K562 (cell line): Measurements from ENCODE around the gene TCAP. TPM values are rescaled to one million over a fixed set of nuclear protein-coding genes. Genes with fewer than 3 reads are reported as not detected.

Experiments
- BCOR ChIP-seq: fragments of 450-650 bp; IDR thresholded peaks from 2 replicates; pipeline ENCODE4 v1.6.1; 2016
- CBFB ChIP-seq: sonication (generic); formaldehyde crosslinking; IDR thresholded peaks from 2 replicates; pipeline ENCODE4 v1.4.0; 2020; ENCODE audit warnings: mild to moderate bottlenecking, missing genetic modification reagents
- CBX1 ChIP-seq: sonication (generic); IDR thresholded peaks from 2 replicates; pipeline ENCODE4 v1.6.1; 2016; ENCODE audit warnings: antibody characterized with exemption, low read depth, mild to moderate bottlenecking
- DMBX1 ChIP-seq: fragments of 250-450 bp; sonication (Bioruptor Pico); IDR thresholded peaks from 2 replicates; pipeline ENCODE4 v1.8.0; 2022; ENCODE audit warnings: inconsistent platforms, mild to moderate bottlenecking, moderate library complexity, borderline replicate concordance
- E2F1 ChIP-seq: sonication (generic); formaldehyde crosslinking; IDR thresholded peaks from 2 replicates; pipeline ENCODE4 v1.8.1; 2023; ENCODE audit warnings: mild to moderate bottlenecking, missing genetic modification reagents, moderate library complexity
- EGR1 ChIP-seq: fragments of 450-650 bp; conservative IDR thresholded peaks from 2 replicates; pipeline ENCODE4 v1.6.1; 2017; ENCODE audit warnings: mild to moderate bottlenecking
- ELF4 ChIP-seq: fragments of 450-650 bp; formaldehyde crosslinking; IDR thresholded peaks from 2 replicates; pipeline ENCODE4 v1.4.0; 2022; ENCODE audit warnings: missing genetic modification characterization
- HMBOX1 ChIP-seq: sonication (generic); IDR thresholded peaks from 2 replicates; pipeline ENCODE4 v1.6.1; 2016
- KAT8 ChIP-seq: fragments of 450-650 bp; IDR thresholded peaks from 2 replicates; pipeline ENCODE4 v1.6.1; 2016; ENCODE audit warnings: low read depth, mild to moderate bottlenecking
- KLF6 ChIP-seq: fragments of 250-450 bp; sonication (Bioruptor Pico); IDR thresholded peaks from 2 replicates; pipeline ENCODE4 v1.4.0; 2020; ENCODE audit warnings: mild to moderate bottlenecking, moderate library complexity, borderline replicate concordance
- MYNN ChIP-seq, 2 experiments: sonication (generic); formaldehyde crosslinking in 1 of 2; IDR thresholded peaks; 2 replicates each; pipeline versions ENCODE4 v1.5.0 to v1.6.1; 2016 to 2020; ENCODE audit warnings: antibody characterized with exemption in 1 of 2, missing genetic modification reagents in 1 of 2
- RAD51 ChIP-seq: fragments of 450-650 bp; IDR thresholded peaks from 2 replicates; pipeline ENCODE4 v1.7.1; 2016; ENCODE audit warnings: low read depth, mild to moderate bottlenecking, borderline replicate concordance
- RERE ChIP-seq: sonication (generic); formaldehyde crosslinking; IDR thresholded peaks from 2 replicates; pipeline ENCODE4 v1.8.0; 2023; ENCODE audit warnings: missing genetic modification reagents, mild to moderate bottlenecking, borderline replicate concordance
- SMC3 ChIP-seq: conservative IDR thresholded peaks from 2 replicates; pipeline ENCODE4 v1.6.1; 2011; ENCODE audit warnings: low read depth, low read length, improper control_type of control experiment; ENCODE audit not compliant: insufficient read depth
- SRSF3 ChIP-seq: fragments of 200-400 bp; formaldehyde crosslinking; IDR thresholded peaks from 2 replicates; pipeline ENCODE4 v1.6.1; 2016; ENCODE audit warnings: mild to moderate bottlenecking, low read length, moderate library complexity; ENCODE audit not compliant: insufficient read depth
- TAF7 ChIP-seq: fragments of 450-650 bp; IDR thresholded peaks from 2 replicates; pipeline ENCODE4 v1.6.1; 2016; ENCODE audit warnings: missing genetic modification characterization, missing compliant biosample characterization
- TRIM25 ChIP-seq: fragments of 450-650 bp; IDR thresholded peaks from 2 replicates; pipeline ENCODE4 v1.7.0; 2016; ENCODE audit warnings: borderline replicate concordance
- ZC3H4 ChIP-seq: sonication (generic); formaldehyde crosslinking; IDR thresholded peaks from 2 replicates; pipeline ENCODE4 v1.9.0; 2021; ENCODE audit warnings: missing genetic modification reagents, borderline replicate concordance
- ZNF134 ChIP-seq: fragments of 250-450 bp; sonication (Bioruptor Pico); conservative IDR thresholded peaks from 2 replicates; pipeline ENCODE4 v1.4.0; 2020
- ZNF778 ChIP-seq: fragments of 450-650 bp; formaldehyde crosslinking; IDR thresholded peaks from 2 replicates; pipeline ENCODE4 v1.4.0; 2020; ENCODE audit warnings: mild to moderate bottlenecking, moderate library complexity
- polyA plus RNA-seq, 8 experiments: library from polyadenylated mRNA; depleted of rRNA in 4 of 8; stranded (reverse) in 5 of 8; unstranded in 3 of 8; fragments of >200 nt; fragmentation: Nextera tagmentation in 2 of 8; fragmentation: Illumina TruSeq in 1 of 8; extraction: Ambion mirVana in 2 of 8; extraction: Trizol in 1 of 8; gene quantifications; 2 replicates each; pipeline versions ENCODE4 v1.2.1 to v1.2.3, GENCODE V29; 2011 to 2014; ENCODE audit warnings: inconsistent platforms in 1 of 8, missing spikeins in 1 of 8
- total RNA-seq, 7 experiments: library from RNA; depleted of rRNA in 6 of 7; stranded (reverse); fragments of >200 nt in 6 of 7; fragmentation: Illumina TruSeq in 2 of 7; extraction: Trizol in 2 of 7; gene quantifications; 2 replicates each; pipeline versions ENCODE4 v1.2.1 to v1.2.3, GENCODE V29; 2011 to 2021; ENCODE audit warnings: low replicate concordance in 1 of 7

The TCAP gene
- total and polyA plus RNA-seq, 9 of the 15 experiments (the other 6 are each of a cell fraction or from before 2014, with no cell fraction given), result 0.33 to 1.4 (median 0.82) TPM; not detected in 2

DNA sequence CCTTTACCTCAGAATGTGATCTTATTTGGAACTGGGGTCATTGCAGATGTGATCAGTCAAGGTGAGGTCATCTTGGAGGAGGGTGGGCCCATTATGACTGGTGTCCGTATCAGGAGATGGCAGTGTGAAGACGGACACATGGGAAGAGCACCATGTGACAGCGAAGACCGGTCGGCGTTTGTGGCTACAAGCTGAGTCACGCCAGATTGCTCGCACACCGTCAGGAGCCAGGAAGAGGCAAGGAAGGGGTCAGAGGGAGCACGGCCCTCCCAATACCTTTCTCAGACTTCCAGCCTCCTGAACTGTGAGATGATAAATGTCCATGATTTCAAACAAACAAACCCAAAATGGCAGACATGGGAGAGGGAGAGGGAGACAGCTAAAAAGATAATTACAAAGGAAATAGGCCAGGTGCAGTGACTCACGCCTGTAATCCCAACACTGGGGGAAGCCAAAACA, 15.0 kb upstream of the TCAP start (continued):
- TF ChIP-seq TRIM25, result no peak
- no peak for TF ChIP-seq ZNF778 (CRISPR knock-in tag)
- no peak; the same call in 1 of the 2 replicates for TF ChIP-seq E2F1 (CRISPR knock-in tag)
- TF ChIP-seq TAF7 (tag), result no peak
- TF ChIP-seq HMBOX1, result no peak
- peak; percentile 51; the same call in 1 of the 2 replicates for TF ChIP-seq MYNN (IDR thresholded peaks at IDR 0.05)
- no peak for TF ChIP-seq MYNN (CRISPR knock-in tag; IDR thresholded peaks at IDR 0.05)
- no peak for TF ChIP-seq SRSF3
- TF ChIP-seq ELF4 (CRISPR knock-in tag), result peak; percentile 78; the same call in 1 of the 2 replicates
- no peak for TF ChIP-seq CBX1
- peak; percentile 93 for TF ChIP-seq RAD51
- no peak for TF ChIP-seq KAT8
- peak; percentile 68; the same call in 1 of the 2 replicates for TF ChIP-seq KLF6 (CRISPR knock-in tag)
- TF ChIP-seq EGR1, result no peak
- TF ChIP-seq ZC3H4 (CRISPR knock-in tag), result no peak
- TF ChIP-seq ZNF134 (CRISPR knock-in tag), result peak; percentile 62
- 0 out of 2 replicates have a peak, but pooled peaks have one; percentile 6 for TF ChIP-seq BCOR
- no peak for TF ChIP-seq RERE (CRISPR knock-in tag)
- no peak for TF ChIP-seq SMC3
- peak; percentile 79 for TF ChIP-seq DMBX1 (CRISPR knock-in tag)
- TF ChIP-seq CBFB, result no peak
